HG02870 (cell line): ENCODE results near the gene C10orf90.
"Not testable (repeated sequence)": the region's sequence is repeated elsewhere in the genome, so short reads cannot be mapped to it uniquely, and the experiment has no call there.

Experiments used
- ATAC-seq: cut with Tn5 transposase; IDR thresholded peaks from one replicate; pipeline ENCODE4 v1.9.1; 2021; ENCODE audit warnings: mild to moderate bottlenecking, moderate library complexity; ENCODE audit not compliant: unreplicated experiment

Gene C10orf90

DNA sequence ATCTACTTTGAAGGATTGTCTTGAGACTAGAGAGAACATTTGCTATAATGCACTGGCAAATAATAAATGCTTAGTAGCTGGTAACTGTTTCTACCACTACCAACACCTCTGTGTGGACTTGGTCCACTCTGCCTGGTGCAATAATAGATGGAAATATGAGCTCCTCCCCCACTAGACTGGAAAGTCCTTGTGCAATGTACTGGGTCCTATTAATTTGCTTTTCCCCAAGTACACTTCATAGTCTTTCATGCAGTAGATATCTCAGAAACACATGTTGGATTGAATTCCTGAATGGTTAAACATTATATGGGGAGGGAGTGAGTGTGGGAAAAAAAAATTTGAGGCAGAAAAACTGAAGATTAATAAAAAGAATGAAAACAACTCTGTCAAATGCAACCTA is 119.3 kb downstream of the C10orf90 start:
- ATAC-seq: no peak

DNA sequence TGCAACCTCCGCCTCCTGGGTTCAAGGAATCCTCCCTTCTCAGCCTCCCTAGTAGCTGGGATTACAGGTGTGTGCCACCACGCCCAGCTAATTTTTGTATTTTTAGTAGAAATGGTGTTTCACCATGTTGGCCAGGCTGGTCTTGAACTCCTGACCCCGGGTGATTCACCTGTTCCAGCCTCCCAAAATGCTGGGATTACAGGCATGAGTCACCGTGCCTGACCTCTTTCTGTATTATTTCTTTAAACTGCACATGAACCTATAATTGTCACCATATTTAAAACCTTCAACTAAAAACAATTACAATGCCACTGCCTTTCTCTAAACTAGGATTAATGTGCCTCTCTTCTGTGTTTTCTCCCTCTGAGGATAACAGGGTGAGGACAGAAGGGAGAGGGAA is 119.9 kb downstream of the C10orf90 start:
- not testable (repeated sequence) for ATAC-seq

DNA sequence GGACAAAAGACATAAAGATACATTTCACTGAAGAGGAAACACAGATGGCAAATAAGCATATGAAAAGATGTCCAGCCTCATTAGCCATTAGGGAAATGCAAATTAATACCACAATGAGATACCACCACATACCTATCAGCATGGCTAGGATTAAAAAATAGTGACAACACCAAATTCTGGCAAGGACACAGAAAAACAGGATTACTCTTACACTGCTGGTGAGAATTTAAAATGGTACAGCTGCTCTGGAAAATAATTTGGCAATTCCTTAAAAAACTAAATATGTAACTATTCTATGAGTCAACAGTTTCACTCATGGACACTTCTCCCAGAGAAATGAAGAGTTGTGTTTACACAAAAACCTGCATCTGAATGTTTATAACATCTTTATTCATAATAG is 121.1 kb downstream of the C10orf90 start:
- no peak for ATAC-seq

DNA sequence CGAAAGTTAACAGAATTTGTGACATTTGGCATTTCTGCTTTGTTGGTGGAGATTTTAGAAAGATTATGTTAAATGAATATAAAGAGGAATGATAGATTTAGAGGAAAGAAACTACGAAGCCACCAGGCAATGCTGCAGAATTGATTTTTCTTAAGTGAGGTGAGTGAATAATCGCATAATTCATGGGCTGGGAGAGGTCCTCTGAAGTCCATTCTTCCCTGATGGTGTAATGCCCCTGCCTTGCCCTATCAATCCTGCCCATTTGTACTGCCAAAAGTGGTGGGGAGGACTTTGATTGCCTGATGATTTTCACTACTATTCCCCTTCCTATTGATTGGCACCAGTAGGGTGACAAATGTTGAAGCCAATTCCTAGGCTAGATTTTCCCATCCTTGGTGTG is 125.9 kb downstream of the C10orf90 start:
- no peak for ATAC-seq

DNA sequence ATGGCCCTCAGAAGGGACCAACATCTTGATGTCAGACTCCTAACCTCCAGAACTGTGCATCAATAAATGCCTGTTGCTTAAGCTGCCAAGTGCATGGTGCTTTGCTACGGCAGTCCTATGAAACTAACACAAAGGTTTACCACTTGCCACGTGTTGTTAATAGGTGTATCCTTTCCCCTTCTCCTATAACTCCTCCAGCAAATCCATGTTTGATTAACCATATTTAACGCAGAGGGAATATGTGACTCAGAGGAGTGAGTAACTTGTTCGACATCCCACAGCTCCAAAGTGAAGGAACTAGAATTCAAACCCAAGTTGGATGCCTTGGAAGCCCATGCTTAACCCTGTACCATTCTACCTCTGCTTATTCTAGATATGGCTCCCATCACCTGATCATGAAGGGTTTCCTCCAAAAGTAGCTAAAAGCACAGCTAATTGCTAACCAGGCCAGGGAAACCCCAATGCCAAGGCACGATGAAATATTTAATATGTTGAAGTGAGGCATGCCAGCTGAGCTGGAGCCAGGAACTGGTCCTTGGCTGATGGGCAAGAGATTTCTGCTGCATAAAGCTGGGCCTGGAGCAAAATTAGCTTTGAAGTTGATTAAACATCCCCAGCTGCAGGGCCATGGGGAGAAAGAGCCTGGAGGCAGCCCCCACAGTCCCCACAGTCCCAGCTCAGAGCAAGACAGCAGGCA is 131.9 kb downstream of the C10orf90 start:
- no peak for ATAC-seq

DNA sequence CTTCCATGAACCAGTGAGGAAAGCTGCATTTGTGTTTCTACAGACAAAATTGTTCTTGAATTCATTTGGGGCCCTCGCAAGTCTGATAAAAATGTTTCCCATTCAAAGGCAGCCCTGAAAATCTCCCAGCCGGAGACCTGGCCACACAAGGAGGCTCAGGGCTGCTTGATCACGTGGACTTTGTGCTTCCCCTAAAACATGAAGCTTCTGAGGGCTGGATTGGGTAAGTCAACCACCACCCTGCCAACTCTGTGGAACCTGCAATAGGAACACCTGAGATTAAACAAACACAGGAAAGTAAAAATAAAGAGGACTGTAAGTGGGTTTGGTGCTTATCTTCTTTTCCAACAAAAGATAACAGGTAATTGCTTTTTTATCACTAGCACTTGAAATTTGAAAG is 133.8 kb downstream of the C10orf90 start:
- ATAC-seq: no peak

DNA sequence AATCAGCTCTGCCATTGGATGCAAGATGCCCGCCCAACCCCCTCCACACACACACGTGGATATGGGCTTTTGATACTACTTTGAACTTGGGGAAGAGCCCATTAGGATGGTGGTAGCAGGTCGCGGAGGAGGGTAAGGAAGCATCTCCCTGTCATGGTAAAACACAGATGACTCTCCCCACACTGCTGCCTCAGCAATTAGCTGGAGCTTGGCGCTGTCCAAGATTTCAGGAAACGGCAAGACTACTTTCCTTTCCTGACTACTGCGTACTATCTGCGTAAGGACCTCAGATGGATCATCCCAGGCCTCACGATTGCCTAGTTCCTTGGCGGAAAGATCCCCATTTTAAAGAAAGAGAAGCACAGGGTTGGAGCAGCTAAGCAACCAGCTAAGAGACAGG is 134.3 kb downstream of the C10orf90 start:
- no peak for ATAC-seq

DNA sequence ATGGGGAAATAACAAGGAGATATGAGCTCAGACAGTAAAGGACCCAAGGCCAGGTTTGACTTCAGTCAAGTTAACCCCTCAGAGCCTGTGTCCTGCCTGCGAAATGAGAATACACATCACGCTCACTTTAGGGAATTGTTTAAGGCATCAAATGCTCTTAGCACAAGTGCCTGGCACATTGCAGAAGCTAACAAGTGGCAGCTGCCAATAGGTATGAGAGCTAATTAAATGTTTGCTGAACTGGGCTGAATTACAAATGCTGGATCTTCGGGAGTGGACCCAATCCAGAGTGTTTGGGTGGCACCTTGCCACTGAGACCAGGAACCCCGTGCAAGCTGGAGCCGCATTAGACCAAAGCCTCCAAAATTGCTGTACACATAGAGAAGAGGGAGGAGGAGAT is 136.8 kb downstream of the C10orf90 start:
- ATAC-seq: no peak

DNA sequence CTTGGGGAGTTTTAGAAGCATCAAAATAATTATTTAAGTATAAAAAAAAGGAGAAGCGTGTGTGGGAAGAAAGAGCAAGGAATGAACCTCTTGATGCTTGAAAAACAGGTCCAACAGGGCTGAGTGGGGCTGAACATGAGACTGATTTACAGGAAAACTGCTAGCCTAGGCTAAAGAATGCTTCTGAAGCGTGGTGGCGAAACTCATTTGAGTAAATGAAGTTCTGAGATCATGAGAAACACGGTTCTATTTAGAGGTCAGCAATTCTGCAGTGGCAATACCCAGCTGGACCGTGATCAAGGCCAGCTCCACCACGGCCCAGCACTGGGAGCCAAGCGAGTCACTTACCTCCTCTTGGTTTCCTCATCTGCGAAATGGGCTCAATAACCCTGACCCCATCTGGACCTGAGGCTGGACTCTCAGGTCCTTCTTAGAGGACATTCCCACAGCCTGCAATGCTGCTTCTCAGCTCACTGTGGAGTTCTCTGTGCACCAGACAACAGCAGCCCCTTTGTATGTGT is 142.1 kb downstream of the C10orf90 start:
- ATAC-seq: no peak

DNA sequence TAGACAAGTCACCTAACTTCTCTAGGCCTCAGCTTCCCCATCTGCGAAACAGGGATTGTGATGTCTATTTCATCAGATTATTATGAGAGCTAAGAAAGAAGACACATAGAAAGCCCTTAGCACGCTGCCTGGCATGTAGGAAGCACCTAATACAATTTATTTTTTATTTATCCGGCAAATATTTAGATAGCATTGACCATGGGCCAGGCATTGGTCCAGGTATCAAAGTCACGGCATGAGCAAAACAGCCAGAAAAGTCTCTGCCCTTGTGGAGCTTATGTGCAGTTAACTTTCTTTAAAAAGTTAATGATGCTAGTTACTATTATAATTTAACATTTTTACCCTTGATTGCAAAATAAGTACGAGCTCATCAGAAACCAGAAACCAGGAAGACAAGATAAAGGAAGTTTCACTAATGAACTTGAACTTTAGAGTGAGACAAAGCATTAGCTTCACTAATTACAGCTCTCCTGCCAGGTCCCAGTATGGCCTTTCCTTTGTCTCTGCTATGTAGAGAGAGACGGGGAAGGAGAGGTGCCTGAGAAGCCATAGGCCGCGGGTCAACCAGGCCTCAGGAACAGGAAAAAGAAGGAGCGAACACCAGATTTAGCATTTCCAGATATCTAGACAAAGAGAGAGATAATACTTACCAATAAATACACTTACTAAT is 142.7 kb downstream of the C10orf90 start:
- no peak for ATAC-seq

DNA sequence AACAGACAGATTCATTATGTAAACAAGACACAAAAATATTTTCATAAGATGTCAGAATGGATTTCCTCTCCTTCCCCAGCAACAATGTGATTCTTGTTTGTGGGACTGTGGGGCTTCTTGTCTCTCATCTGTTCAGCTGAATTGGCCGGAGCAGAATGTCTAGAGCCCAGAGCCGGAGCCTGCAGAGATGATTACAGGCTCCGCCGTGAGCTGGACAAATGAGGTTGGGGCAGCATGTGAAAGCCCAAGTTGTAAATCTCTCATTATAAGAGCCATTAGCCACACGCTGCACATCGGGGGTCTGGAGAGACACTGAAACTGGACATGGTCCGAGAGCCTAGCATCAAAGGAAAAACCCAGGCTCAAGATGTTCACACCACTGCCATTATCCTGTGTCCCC is 145.2 kb downstream of the C10orf90 start:
- ATAC-seq: no peak

DNA sequence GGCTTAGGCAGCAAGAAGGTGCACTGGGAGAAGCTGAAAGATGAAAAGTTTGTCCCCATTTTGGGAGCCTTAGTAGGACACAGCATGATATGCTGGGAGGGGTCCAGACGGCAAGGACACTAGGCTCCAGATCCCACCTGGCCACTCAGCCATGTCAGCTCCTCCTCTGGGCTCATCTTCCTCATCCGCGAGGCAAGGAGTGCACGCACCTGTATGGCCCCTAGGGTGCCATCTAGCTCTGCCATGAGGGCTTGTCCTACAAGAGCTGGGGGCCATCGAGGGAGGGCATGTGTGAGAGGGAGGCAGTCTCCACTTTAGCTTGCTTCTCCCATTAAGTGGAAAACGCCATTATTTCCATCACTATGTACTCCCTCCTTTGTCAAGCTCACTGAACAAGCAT is 146.0 kb downstream of the C10orf90 start:
- no peak for ATAC-seq

DNA sequence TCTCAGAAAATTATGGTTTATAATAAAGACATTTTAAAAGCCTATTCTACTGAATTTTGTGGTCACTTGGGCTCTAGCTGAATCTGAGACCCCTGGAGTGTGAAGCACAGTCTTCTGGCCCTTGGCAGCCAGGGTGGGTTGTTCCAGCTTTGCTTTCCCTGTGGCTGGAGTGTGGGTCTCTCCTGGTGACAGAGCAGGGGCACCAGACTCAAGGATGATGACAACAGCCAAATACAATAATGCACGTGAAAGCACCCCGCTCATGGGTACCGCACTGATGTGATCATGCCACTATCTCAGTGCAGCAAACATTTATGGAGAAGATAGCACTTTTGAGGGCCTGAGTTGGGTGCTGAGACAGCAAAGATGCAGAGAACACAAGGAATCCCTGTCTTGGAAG is 147.4 kb downstream of the C10orf90 start:
- no peak for ATAC-seq

DNA sequence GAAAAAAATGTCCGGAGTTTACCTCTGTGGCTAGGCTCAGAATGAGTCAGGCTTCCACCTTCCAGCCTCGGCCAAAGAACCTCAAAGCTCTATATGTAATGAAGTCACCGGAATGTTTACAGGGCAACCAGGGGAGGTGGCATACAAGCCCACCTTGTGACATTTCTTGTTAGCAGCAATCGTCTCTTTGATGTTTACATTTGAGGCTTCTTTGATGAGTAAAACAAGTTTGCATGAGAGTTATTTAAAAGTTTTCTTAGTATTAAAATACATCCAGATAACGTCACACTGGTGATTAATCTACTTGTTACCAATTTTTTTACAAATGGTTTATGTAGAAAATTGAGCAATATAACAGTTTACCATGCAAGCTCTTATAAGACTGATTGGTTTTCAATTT is 149.1 kb downstream of the C10orf90 start:
- ATAC-seq: no peak

DNA sequence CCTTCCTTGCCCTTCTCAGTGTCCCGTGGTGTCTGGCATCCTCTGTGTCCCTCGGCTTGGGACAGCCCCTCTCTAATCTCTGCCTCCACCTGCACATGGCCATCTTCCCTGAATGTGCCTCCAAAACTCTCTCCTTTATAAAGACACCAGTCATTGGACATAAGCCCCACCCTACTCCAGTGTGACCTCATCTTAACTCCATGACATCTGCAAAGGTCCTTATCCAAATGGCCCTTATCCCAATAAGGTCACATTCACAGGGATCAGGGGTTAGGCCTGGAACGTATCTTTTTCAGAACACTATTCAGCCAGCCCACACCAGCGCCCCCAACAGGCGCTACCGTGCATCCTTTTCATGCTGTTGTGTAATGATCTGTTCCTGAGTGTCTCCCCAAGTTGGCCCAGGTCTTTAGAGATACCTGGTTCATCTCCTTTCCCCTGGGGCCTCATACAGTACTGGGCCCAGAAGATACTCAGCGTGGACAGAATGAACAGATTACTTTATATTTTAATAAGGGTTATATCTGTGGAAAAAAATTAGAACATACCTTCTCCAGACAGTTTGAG is 149.7 kb downstream of the C10orf90 start:
- no peak for ATAC-seq

DNA sequence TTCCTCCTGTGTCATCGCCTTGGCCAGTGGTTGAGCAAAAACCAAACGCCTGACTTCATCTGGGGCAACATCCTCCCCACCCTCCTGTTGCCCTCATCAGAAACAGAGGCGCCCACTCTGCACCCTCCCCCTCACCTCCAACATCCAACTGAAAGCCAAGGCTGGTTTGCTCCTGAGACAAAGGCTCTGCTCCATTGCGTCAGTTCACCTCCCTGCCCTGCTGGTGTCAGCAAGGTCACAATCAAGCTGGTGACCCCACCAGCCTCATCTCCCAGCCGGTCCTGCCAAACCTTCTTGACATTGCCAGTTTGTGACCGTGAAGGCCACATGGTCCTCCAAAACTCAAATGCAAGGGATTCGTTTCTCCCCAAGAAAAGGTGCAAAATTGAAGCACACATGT is 150.5 kb downstream of the C10orf90 start:
- no peak for ATAC-seq

DNA sequence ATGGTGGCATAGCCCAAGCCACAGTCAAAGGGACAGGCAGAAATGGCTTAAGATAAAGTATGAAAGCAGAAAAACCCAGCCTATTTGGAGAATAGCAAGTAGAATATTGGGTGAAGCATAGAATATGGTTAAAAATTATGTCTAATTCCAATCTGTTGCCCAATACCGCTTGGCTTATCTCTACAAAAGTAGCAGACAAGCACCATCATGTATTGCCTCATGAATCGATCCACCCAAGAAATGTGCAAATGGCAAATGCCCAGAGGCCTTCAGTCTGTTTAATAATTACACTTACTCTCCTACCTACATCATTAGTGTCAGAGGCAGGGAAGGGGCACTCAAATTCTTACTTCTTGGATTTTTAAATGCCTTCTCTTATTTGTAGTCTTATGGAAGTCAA is 151.3 kb downstream of the C10orf90 start:
- ATAC-seq: no peak

DNA sequence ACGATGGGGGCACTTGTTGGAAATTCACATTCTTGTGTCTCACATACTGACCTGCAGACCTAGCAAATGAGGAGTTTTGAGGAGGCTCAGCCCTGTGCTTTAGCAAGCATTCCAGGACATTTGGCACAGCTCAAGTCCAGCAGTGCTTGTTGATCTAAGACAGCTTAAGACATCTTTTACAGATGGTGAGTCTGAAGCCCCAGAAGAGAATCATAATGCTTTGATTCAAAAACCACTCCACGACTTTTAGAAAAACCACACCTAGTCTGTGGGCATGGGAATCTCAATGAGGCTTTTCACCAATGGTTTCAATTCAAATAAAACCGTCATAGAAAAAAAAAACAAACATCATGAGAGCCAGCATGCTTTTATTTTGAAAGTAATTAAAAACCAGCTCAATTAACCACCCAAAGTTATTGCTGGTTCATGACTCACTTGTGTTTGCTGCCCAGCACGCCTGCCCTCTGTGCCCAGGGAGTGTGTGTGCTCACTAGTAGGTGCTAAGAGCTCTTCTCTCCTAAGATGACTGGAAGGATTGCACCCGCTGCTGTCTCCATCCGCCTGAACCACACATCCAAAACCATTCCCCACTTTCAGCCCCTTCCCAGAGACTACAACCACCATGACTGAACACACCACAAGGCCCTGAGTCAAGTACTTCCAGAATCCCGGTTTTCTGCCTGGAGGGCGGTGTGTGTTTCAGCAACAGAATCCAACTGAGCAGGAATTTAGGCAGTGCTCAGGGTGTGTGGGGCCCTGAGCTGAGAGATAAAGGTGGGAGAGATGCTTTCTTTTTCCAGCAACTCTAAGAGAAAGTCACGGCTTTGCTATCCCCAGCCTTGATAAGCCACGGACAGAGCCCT is 152.0 kb downstream of the C10orf90 start:
- no peak for ATAC-seq

DNA sequence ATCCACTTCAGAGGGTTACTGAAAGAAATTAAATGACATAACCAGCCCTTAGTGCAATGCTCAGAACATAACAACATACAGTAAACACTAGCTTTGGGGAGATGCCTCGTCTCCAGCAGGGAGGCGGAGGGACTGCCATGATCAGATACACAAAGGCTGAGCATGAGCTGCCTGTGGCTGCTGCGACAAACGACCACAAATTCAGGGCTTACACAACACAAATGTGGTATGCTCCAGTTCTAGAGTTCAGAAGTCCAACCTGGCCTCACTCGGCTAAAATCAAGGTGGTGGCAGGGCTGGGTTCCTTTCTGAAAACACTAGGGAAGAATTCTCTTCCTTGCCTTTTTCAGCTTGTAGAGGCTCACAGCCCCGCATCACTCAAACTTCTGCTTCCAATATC is 154.0 kb downstream of the C10orf90 start:
- ATAC-seq: no peak

DNA sequence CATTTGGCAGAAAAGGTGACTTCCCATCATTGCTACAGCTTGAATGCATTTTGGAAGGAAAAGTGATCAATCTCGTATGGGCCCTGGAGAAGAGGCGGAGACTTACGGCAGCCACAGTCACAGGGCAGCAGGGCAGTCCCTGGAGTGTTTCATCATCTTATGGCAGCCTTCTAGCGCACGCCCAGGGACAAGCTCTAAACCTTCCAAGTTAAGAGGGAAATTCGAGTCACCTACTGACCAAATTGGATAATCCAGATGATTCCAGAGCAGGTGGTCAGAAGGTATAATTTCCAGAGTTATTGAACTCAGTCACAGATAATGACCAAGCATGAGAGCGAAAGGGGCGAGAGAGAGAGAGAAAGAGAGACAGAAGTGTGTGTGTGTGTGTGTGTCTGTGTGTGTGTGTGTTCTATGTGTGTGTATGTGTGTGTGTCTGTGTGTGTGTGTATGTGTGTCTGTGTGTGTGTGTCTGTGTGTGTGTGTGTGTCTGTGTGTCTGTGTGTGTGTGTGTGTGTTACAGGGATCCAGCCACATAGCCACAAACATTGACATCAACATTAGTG is 158.5 kb downstream of the C10orf90 start:
- no peak for ATAC-seq

DNA sequence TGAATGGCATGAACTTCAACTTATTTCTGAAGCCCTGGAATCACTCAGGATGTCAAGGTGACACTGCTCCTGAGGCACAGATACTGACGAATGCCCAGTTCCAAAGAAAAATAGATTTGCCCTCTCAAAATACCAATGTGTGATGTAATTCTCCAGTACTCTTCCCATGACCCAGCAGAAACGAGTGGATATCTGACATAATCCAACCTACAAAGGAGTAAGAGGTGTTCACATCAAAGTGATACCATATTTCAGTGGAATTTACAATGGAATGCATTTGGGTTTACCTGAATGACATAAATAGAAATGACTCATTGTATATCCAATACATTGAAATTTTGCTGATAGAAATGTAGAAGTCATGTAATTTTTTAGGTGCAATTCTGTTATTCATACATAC is 161.3 kb downstream of the C10orf90 start:
- no peak for ATAC-seq
